SIG-M5 treated with dmso at 0.1 percent for 504 hours (cell line): ENCODE data around the gene GCM1.

Experiments used
- DNase-seq: peaks from one replicate; lab custom pipeline; 2025; ENCODE audit not compliant: unreplicated experiment; lab: John Stamatoyannopoulos, UW

GCM1 gene

DNA sequence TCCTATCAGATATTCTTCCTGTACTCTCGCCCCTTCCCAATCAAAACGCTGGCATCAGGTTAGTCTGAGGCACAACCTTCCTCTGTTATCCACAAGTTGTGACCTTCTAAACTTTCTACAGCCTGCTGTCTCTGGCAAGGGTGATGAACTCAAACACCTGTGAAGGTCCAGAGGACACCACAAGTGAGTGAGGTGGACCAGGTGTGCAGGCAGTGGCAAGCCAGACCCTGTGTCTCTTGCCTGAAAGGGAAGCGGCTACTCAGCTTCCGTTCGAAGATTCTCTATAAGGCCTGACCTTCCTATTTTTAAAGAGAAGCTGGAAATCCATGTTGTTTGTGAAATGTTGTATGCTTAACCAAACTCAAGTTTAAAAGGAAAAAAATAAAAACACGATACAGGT is 36.8 kb downstream of the GCM1 start:
- DNase-seq: no peak

DNA sequence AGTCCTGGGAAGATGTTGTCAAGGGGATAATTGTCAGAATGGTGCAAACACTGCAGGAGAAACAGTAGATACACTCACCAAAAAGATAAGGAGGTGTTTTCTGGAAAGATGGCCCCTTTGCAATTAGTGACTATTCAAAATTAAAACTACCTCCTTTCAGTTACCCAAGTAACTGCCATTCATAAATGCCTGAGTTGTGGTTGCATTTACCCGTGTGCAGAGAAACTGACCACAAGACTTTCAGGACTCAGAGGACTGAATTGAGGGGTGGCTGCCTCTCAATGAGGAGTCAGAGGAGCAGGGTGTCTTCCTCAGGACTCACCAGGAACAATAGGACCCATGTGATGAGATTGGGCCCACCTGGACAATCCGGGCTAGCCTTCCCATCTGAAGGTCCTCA is 39.0 kb downstream of the GCM1 start:
- no peak for DNase-seq

DNA sequence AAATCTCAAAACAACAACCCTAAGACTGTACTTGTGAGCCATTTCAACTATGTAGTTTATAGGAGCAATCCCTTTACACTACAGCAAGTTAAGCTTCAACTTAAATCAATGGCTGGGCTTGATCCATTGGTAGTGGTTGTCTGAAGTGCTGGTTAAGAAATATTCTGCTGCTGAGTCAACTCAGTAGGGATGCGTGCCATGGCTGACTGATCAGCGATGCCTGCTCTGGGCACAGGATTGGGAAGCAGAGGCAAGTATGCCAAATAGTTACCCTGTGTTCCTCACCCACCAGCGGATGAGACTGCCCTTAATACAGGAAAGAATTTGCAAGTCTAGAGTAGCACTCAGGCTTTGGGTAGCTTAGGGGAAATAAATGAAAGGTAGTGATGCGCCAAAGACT is 41.5 kb downstream of the GCM1 start:
- DNase-seq: no peak

DNA sequence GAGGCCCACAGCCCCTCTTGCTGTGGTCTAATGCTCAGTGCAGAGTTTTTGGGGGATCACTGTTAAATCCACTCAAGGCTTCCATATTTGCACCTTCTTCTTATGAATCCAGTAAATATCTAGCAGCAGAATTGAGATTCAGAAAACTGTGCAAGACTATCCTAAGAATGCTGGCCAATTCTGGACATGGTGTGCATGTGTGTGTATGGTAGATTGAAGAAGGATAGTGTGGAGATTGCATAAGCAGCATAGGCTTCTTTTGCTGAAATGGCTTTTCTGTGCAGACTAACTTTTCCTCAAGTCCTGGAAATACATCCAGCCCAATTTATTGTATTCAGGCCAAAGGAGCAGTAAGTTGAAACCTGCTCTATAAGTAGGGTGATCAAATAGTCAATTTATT is 43.7 kb downstream of the GCM1 start:
- DNase-seq: no peak

DNA sequence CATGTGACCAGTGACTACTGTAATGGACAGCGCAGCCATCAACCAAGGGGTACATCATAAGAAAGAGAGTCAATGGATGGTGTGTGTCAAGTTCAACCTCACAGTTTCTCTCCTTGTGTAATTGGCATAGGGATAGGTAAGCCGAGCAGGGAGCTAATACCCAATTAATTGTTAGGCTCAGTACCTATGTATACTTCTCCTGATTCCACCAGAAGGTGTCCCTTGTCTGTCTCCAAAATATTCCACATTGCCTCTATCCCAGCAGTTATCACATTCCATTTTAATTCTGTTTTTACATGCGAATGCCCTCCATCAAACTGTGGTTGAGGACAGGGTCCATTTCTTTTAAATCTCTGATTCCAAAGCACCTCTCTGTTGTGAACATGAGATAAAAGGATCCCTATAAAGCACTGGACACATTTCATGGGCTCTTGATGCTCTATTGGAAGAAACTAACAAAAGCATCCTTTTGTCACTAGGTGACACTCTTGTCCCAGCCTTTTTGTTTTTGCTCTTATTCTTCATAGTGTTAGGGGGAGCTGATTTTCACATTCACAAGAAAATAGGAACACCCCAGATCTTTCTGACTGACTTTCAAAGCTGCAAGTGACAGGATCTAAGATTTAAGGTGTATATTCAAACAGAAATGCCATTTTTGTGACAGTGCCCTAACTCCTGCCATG is 44.5 kb downstream of the GCM1 start:
- DNase-seq: peak; percentile 2

DNA sequence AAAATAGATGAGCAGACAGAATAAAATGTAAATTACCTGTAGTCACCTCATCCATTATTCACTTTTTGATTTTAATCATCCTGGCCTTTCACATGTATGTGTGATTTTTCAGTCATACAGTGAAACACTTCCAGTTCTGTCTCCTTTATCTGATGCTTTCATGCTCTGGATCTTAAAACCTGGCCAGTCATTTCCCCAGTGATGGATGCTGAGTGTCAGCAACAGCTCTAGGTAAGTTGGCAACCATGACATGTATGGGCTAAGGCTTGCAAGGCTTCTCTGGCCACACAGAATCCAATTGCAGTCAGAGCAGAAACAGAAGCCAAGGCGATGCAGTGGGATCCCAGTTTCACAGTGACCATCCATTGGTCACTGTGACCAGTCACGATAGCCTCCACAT is 47.6 kb downstream of the GCM1 start:
- no peak for DNase-seq

DNA sequence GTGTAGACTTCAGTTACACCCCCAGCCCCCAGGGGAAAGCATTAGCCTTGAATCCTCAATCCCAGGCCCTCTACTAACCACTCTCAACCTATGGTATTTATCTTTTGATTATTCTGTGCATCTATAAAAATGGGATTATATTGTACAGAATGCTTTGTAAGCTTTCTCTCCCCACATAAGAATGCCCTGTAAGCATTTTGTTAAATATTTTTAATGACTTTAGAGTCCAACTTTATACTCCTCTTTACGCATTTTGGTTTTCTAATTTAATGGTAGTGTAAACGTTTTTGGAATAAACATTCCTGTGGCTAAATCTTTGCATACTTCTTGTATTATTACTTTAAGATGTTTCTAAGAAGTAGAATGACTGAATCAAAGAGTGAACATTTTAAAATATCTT is 48.1 kb downstream of the GCM1 start:
- no peak for DNase-seq

DNA sequence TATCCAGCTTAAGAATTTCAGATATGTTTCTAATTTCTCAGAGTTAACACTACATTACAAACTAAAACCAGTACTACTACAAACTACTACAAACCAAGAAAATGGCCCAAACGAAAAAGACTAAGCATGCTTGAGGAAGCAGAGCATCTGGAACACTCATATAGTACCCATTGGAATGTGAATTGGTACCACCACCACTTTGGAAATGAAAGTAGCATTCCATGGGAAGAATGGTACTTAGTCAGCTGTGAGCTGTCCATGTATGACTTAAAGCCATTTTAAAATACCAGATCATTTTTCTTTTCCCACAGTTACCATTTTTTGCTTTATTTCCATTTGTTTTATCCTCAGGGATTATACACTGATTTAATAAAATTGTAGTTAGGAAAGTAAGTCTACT is 52.9 kb downstream of the GCM1 start:
- no peak for DNase-seq

DNA sequence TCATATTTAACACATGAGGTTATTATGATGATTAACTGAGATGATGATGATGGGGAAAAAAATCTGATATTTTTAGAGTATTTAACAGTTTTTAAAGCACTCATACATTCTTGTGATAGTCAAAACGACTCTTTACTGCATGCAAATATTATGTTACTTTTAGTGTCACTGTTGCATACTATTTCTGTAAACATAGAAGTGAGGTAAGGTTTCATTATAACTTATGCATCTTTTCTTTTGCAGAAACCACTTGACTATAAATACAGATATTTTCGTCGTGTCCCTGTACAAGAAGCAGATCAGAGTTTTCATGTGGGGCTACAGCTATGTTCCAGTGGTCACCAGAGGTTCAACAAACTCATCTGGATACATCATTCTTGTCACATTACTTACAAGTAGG is 53.4 kb downstream of the GCM1 start:
- no peak for DNase-seq

DNA sequence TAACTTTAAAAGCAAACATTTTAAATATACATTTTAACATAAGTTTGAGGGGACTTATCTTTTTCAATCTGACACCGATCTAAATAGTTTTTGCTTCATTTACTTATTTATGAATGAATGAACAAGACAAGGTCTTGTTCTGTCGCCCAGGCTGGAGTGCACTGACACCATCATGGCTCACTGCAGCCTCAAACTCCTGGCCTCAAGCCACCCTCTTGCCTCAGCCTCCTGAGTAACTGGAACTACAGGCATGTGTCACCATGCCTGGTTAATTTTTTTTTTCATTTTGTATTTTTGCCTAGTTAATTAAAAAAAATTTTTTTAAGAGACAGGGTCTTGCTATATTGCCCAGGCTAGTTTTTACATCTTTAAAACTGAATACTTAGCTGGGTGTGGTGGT is 58.1 kb downstream of the GCM1 start:
- DNase-seq: no peak

DNA sequence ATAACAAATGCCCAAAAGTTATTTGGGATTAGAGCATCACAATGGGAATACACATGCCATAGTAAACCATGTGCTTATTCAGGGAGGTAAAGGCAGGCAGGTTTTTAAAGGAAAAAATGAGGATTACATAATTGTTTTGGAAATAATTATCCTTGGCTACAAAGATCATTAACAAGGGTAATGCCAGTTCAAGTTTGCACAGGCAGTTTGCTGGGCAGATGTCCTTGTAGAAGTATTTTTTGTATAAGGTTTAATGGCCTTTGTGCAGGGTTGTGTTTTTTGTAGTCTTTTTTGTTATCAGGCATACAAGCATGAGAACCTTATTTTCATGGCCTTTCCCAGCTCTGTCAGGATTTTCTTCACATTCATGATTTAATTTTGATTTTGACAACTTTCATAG is 58.7 kb downstream of the GCM1 start:
- no peak for DNase-seq

DNA sequence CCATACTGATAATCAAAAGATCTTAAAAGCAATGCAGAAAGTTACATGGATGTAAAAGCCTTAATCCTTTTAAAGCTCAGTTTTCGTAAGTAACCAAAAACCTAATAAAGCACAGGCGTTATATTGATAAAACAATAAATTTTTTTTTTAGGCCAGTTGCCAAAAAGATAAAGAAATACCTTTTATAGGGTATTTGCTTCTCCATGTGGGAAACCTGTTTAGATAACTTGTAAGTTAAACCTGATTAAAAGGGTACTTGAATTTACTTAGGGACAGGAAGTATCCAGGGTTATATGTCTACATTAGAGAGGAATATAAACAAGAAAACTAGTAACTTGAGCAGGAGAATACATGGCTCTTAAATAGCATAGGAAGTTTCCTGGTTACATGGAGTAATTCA is 62.3 kb downstream of the GCM1 start:
- no peak for DNase-seq

DNA sequence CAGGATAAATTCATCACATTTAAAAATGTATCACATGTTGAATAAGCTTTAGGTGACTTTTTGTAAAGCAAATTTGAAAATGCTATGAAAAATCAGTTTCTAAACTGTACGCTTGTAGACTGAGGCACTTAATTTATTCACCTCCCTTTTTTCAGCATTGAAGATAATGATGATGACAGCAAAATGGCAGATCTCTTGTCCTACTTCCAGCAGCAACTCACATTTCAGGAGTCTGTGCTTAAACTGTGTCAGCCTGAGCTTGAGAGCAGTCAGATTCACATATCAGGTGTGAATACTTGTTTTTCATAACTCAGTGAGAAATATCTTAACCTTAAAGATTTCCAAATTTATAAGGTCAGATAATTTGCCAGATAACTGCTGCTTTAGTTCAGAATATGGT is 67.8 kb downstream of the GCM1 start:
- DNase-seq: no peak
